CD4-positive, alpha-beta T cell (primary cell): ENCODE data around the gene CD247. TPM values are rescaled to one million over a fixed set of nuclear protein-coding genes. Genes with fewer than 3 reads are reported as not detected.
A peak's percentile ranks its signal among the peaks of the same experiment; 100 is the strongest.

ENCODE experiments used
- ATAC-seq: fragments of 200-7000 bp; cut with Tn5 transposase; one replicate; pipeline ENCODE4 v1.10.0; 2022; ENCODE audit warnings: mild to moderate bottlenecking; ENCODE audit not compliant: poor library complexity
- CTCF ChIA-PET: fragments of 350-600 bp; sonication (Branson Sonifier 250); formaldehyde crosslinking; loops from one replicate; lab custom pipeline; 2021; ENCODE audit warnings: antibody characterized with exemption, inconsistent platforms; lab: Charles Lee
- POLR2A ChIA-PET: fragments of 350-600 bp; sonication (Branson Sonifier 250); formaldehyde crosslinking; loops from one replicate; lab custom pipeline; 2021; ENCODE audit warnings: antibody characterized with exemption, inconsistent platforms; lab: Charles Lee
- DNase-seq, 14 experiments: peaks; one replicate each; pipeline ENCODE4 v3.0.0-alpha.2; 2013 to 2020; ENCODE audit warnings: mixed read lengths in 2 of 14
- H3K27ac ChIP-seq, 2 donors: one replicate each; pipeline versions ENCODE4 v1.5.1 to v1.7.0; 2013; ENCODE audit warnings: low read length in 2 of 2, low read depth in 1 of 2, mild to moderate bottlenecking in 1 of 2
- H3K27me3 ChIP-seq, 2 experiments: 1 replicate in 1 of 2; 2 replicates in 1 of 2; pipeline versions ENCODE4 v1.6.1 to v1.7.0; 2013; ENCODE audit warnings: low read length in 2 of 2, control low read depth in 1 of 2, mild to moderate bottlenecking in 1 of 2, moderate library complexity in 1 of 2; ENCODE audit not compliant: insufficient read depth in 2 of 2, control insufficient read depth in 1 of 2
- H3K36me3 ChIP-seq: one replicate; pipeline ENCODE4 v1.6.1; 2013; ENCODE audit warnings: low read length, control low read depth; ENCODE audit not compliant: insufficient read depth
- H3K4me1 ChIP-seq: one replicate; pipeline ENCODE4 v1.6.1; 2013; ENCODE audit warnings: low read length, control low read depth; ENCODE audit not compliant: insufficient read depth
- H3K4me3 ChIP-seq: one replicate; pipeline ENCODE4 v1.5.1; 2013; ENCODE audit warnings: mild to moderate bottlenecking, low read length, moderate library complexity
- H3K9me3 ChIP-seq, 2 experiments: 1 replicate in 1 of 2; 2 replicates in 1 of 2; pipeline versions ENCODE4 v1.6.1 to v1.7.0; 2013; ENCODE audit warnings: low read length in 2 of 2, mild to moderate bottlenecking in 2 of 2, control low read depth in 1 of 2, moderate library complexity in 1 of 2; ENCODE audit not compliant: control insufficient read depth in 1 of 2, insufficient read depth in 1 of 2
- H3K27ac Mint-ChIP-seq: one replicate; pipeline ENCODE4 v1.8.0; 2020; ENCODE audit warnings: mixed read lengths
- H3K27me3 Mint-ChIP-seq: one replicate; pipeline ENCODE4 v1.8.0; 2021; ENCODE audit warnings: mixed read lengths
- H3K36me3 Mint-ChIP-seq: one replicate; pipeline ENCODE4 v1.8.0; 2021; ENCODE audit warnings: low read depth, mixed read lengths
- H3K4me1 Mint-ChIP-seq: one replicate; pipeline ENCODE4 v1.8.0; 2021; ENCODE audit warnings: low read depth, mixed read lengths
- H3K4me3 Mint-ChIP-seq: one replicate; pipeline ENCODE4 v1.8.0; 2020; ENCODE audit warnings: mild to moderate bottlenecking, mixed read lengths
- H3K9me3 Mint-ChIP-seq: one replicate; pipeline ENCODE4 v1.8.0; 2020; ENCODE audit warnings: mixed read lengths
- intact Hi-C, 2 experiments: fragments of 100-400 bp; cut with DNase I in 1 of 2; cut with micrococcal nuclease in 1 of 2; formaldehyde crosslinking; loops; one replicate each; pipeline versions ENCODE4 v1.15.1 to v1.9.0; 2023 to 2025; cut with DNase I, micrococcal nuclease
- total RNA-seq, 174 experiments: library from RNA in 2 of 174; stranded (reverse) in 2 of 174; gene quantifications; one replicate each; pipeline ENCODE4 v1.2.3 and lab custom pipeline; 2021 to 2026
- TF ChIP-seq, protein P1 (sequence below): fragments of 200-600 bp; IDR thresholded peaks from one replicate; pipeline ENCODE4 v1.8.0; 2022; ENCODE audit warnings: antibody characterized with exemption, mild to moderate bottlenecking

Gene CD247
- total RNA-seq, 2 experiments from 2014 or later = 355 to 378 TPM

DNA sequence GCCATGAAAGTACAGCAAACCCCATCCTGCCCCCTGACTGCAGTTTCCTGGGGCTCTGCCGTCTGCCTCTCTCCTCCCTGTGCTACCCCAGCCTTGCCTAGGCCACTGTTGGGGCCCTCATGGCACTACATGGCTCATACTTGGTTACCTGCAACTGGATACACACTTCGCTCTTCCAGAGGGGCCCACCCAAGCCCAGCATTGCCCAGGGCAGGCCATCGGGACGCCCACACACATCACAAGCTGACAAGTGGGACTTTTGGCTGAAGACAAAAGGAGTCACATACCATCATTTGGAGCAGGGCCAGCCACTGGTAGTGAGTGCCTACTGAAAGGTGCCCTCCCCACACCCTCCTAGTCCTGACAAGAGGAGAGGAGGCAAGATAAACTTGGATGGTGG, 82.8 kb downstream of the CD247 start:
- no peaks in the 10 kb centered on the region for H3K9me3 Mint-ChIP-seq
- H3K4me1 ChIP-seq = peaks cover 83% of the 10 kb centered on the region
- H3K9me3 ChIP-seq = no peaks in the 10 kb centered on the region
- peak overlapping the region; percentile 100 for H3K27ac Mint-ChIP-seq
- no peaks in the 10 kb centered on the region for H3K27me3 ChIP-seq
- ChIA-PET CTCF (no interaction called here), POLR2A (no interaction called here)
- DNase-seq (peak in 1 of 14 experiments; percentile 17), ATAC-seq (no peak)
- H3K4me3 ChIP-seq = no peak overlapping the region
- H3K36me3 Mint-ChIP-seq = peaks cover 94% of the 10 kb centered on the region
- TF ChIP-seq, protein P1, sequence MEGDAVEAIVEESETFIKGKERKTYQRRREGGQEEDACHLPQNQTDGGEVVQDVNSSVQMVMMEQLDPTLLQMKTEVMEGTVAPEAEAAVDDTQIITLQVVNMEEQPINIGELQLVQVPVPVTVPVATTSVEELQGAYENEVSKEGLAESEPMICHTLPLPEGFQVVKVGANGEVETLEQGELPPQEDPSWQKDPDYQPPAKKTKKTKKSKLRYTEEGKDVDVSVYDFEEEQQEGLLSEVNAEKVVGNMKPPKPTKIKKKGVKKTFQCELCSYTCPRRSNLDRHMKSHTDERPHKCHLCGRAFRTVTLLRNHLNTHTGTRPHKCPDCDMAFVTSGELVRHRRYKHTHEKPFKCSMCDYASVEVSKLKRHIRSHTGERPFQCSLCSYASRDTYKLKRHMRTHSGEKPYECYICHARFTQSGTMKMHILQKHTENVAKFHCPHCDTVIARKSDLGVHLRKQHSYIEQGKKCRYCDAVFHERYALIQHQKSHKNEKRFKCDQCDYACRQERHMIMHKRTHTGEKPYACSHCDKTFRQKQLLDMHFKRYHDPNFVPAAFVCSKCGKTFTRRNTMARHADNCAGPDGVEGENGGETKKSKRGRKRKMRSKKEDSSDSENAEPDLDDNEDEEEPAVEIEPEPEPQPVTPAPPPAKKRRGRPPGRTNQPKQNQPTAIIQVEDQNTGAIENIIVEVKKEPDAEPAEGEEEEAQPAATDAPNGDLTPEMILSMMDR = no peak
- H3K4me1 Mint-ChIP-seq = peaks cover 76% of the 10 kb centered on the region
- H3K27me3 Mint-ChIP-seq = no peaks in the 10 kb centered on the region
- intact Hi-C loops = no loop called here
- peaks cover 93% of the 10 kb centered on the region for H3K36me3 ChIP-seq
- peak overlapping the region; percentile 71 for H3K4me3 Mint-ChIP-seq
- peak overlapping the region; percentile 60 to 79 for H3K27ac ChIP-seq

GRCh38 chr1:167434306-167434705, 84.0 kb downstream of the CD247 start:
- H3K4me1 Mint-ChIP-seq = peaks cover 76% of the 10 kb centered on the region
- POLR2A ChIA-PET = interaction anchor here (0.7 to 1.5 kb wide), 3 partner anchors 9 to 214 kb away, joined by 3 to 4 read pairs (median 4); partner anchors contain the start of gene POU2F1
- peaks cover 95% of the 10 kb centered on the region for H3K36me3 Mint-ChIP-seq

DNA sequence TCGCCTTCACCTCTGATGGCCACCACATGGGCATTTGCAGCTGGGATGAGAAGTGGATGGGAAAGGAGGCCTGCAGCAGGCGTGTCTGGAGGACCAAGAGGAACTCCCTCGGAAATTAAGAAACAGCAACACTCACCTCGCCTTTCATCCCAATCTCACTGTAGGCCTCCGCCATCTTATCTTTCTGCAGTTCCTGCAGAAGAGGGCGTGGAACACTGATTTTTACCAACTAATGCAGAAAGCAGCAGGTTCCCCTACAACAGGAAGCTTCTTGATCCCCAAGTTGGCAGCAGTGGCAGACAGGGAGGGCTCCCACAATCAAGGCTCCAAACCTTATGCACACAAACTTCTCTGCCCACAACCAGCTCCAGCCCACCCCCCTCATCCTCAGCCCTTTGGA, 84.4 kb downstream of the CD247 start:
- H3K4me1 ChIP-seq = peaks cover 83% of the 10 kb centered on the region
- peaks cover 84% of the 10 kb centered on the region for H3K36me3 ChIP-seq
- intact Hi-C loops = no loop called here
- TF ChIP-seq, protein P1 = no peak
- H3K27ac ChIP-seq = peak overlapping the region; percentile 25 to 44
- CTCF ChIA-PET = interaction anchor here (0.6 kb wide), 1 partner anchor 106 kb away, joined by 3 read pairs; no protein-coding TSS in a partner anchor
- Mint-ChIP-seq H3K4me1 (peaks cover 74% of the 10 kb centered on the region), H3K4me3 (peak overlapping the region; percentile 42), H3K9me3 (no peaks in the 10 kb centered on the region), H3K36me3 (peaks cover 94% of the 10 kb centered on the region), H3K27me3 (no peaks in the 10 kb centered on the region), H3K27ac (peak overlapping the region; percentile 80)
- H3K27me3 ChIP-seq = no peaks in the 10 kb centered on the region
- DNase-seq (peak in 1 of 14 experiments; percentile 11), ATAC-seq (no peak)
- H3K9me3 ChIP-seq = no peaks in the 10 kb centered on the region
- POLR2A ChIA-PET = interaction anchor here (0.9 to 1.5 kb wide), 5 partner anchors 8 to 214 kb away, joined by 3 to 5 read pairs (median 4); partner anchors contain the start of gene POU2F1
- no peak overlapping the region for H3K4me3 ChIP-seq

More at GRCh38 chr1:167434306-167434705, 84.0 kb downstream of the CD247 start:
- Histone ChIP-seq H3K27ac (peak overlapping the region; percentile 25 to 44), H3K4me1 (peaks cover 83% of the 10 kb centered on the region), H3K27me3 (no peaks in the 10 kb centered on the region), H3K4me3 (no peak overlapping the region), H3K9me3 (no peaks in the 10 kb centered on the region), H3K36me3 (peaks cover 88% of the 10 kb centered on the region)
- H3K27ac Mint-ChIP-seq = peak overlapping the region; percentile 80
- H3K9me3 Mint-ChIP-seq = no peaks in the 10 kb centered on the region
- H3K27me3 Mint-ChIP-seq = no peaks in the 10 kb centered on the region
- CTCF ChIA-PET = no interaction called here
- DNase-seq (no peak), ATAC-seq (no peak)
- TF ChIP-seq, protein P1 = no peak
- intact Hi-C loops = no loop called here
- no peak overlapping the region for H3K4me3 Mint-ChIP-seq
